B cell (primary cell): ENCODE measurements around the gene BACH2. TPM values are rescaled to one million over a fixed set of nuclear protein-coding genes. Genes with fewer than 3 reads are reported as not detected.

Experiments used
- ATAC-seq: fragments of 200-7000 bp; cut with Tn5 transposase; one replicate; pipeline ENCODE4 v1.10.0; 2021; ENCODE audit warnings: low read depth, mild to moderate bottlenecking, moderate number of reproducible peaks, moderate library complexity
- CTCF ChIA-PET: fragments of 350-600 bp; sonication (Branson Sonifier 250); formaldehyde crosslinking; loops from one replicate; lab custom pipeline; 2021; ENCODE audit warnings: antibody characterized with exemption, inconsistent platforms; lab: Charles Lee
- POLR2A ChIA-PET: fragments of 350-600 bp; sonication (Branson Sonifier 250); formaldehyde crosslinking; loops from one replicate; lab custom pipeline; 2021; ENCODE audit warnings: antibody characterized with exemption; lab: Charles Lee
- DNase-seq: peaks from one replicate; pipeline ENCODE4 v3.0.0; 2013
- H2AFZ ChIP-seq: 2 replicates; pipeline ENCODE4 v1.6.1; 2012; ENCODE audit warnings: mild to moderate bottlenecking, low read depth, low read length; ENCODE audit not compliant: insufficient read depth, poor library complexity, severe bottlenecking
- H3K27ac ChIP-seq, 2 donors: 1 replicate in 1 of 2; 2 replicates in 1 of 2; pipeline ENCODE4 v1.5.1; 2012 to 2013; ENCODE audit warnings: low read length in 2 of 2, mild to moderate bottlenecking in 2 of 2, moderate library complexity in 1 of 2
- H3K27me3 ChIP-seq, 4 experiments: fragments of 200-600 bp in 1 of 4; sonication (generic) in 1 of 4; replicated peaks in 1 of 4; 1 replicate in 2 of 4; 2 replicates in 2 of 4; pipeline versions ENCODE4 v1.6.1 to v1.7.0; 2013 to 2016; ENCODE audit warnings: low read length in 3 of 4, mild to moderate bottlenecking in 2 of 4, mixed read lengths in 1 of 4, moderate library complexity in 1 of 4; ENCODE audit not compliant: insufficient read depth in 4 of 4, control insufficient read depth in 3 of 4; ENCODE audit errors: control extremely low read depth in 1 of 4
- H3K36me3 ChIP-seq, 2 experiments: replicated peaks in 1 of 2; 1 replicate in 1 of 2; 2 replicates in 1 of 2; pipeline versions ENCODE4 v1.6.1 to v1.7.1; 2013; ENCODE audit warnings: low read length in 1 of 2; ENCODE audit not compliant: insufficient read depth in 2 of 2, control insufficient read depth in 1 of 2; ENCODE audit errors: control extremely low read depth in 1 of 2, extremely low read depth in 1 of 2
- H3K4me1 ChIP-seq, 2 donors: fragments of 200-600 bp in 1 of 2; sonication (generic) in 1 of 2; 1 replicate in 1 of 2; 2 replicates in 1 of 2; pipeline versions ENCODE4 v1.5.1 to v1.6.1; 2013 to 2017; ENCODE audit warnings: low read length in 2 of 2; ENCODE audit not compliant: control insufficient read depth in 2 of 2, insufficient read depth in 2 of 2
- H3K4me2 ChIP-seq: replicated peaks from 2 replicates; pipeline ENCODE3; 2012; ENCODE audit warnings: mild to moderate bottlenecking, low read depth, low read length; ENCODE audit not compliant: poor library complexity, severe bottlenecking
- H3K4me3 ChIP-seq, 5 experiments: fragments of 200-600 bp in 1 of 5; sonication (generic) in 1 of 5; 1 replicate in 3 of 5; 2 replicates in 2 of 5; pipeline versions ENCODE4 v1.5.1 to v1.7.0; 2011 to 2016; ENCODE audit warnings: low read length in 4 of 5, mild to moderate bottlenecking in 4 of 5, low read depth in 2 of 5, control low read depth in 1 of 5, moderate library complexity in 1 of 5; ENCODE audit not compliant: insufficient read depth in 1 of 5; ENCODE audit errors: control extremely low read depth in 1 of 5, extremely low read depth in 1 of 5
- H3K79me2 ChIP-seq: fragments of 200-600 bp; sonication (generic); one replicate; pipeline ENCODE4 v1.6.0; 2016; ENCODE audit warnings: low read length; ENCODE audit not compliant: control insufficient read depth, insufficient read depth
- H3K9ac ChIP-seq: fragments of 200-600 bp; sonication (generic); 2 replicates; pipeline ENCODE4 v1.6.1; 2017; ENCODE audit warnings: mild to moderate bottlenecking, low read length, moderate library complexity
- H3K9me3 ChIP-seq, 3 donors: one replicate each; pipeline versions ENCODE4 v1.6.1 to v1.7.1; 2013; ENCODE audit warnings: low read length in 2 of 3; ENCODE audit not compliant: control insufficient read depth in 2 of 3, insufficient read depth in 1 of 3; ENCODE audit errors: control extremely low read depth in 1 of 3
- H4K20me1 ChIP-seq: 2 replicates; pipeline ENCODE4 v1.6.0; 2012; ENCODE audit warnings: mild to moderate bottlenecking, low read length; ENCODE audit not compliant: insufficient read depth, control insufficient read depth, poor library complexity, severe bottlenecking
- H3K27ac Mint-ChIP-seq: one replicate; pipeline ENCODE4 v1.8.0; 2021; ENCODE audit warnings: mixed read lengths
- H3K27me3 Mint-ChIP-seq: one replicate; pipeline ENCODE4 v1.8.0; 2021; ENCODE audit warnings: mixed read lengths
- H3K4me1 Mint-ChIP-seq: one replicate; pipeline ENCODE4 v1.8.0; 2021; ENCODE audit warnings: mixed read lengths
- H3K4me3 Mint-ChIP-seq: one replicate; pipeline ENCODE4 v1.8.0; 2021; ENCODE audit warnings: mixed read lengths
- H3K9me3 Mint-ChIP-seq: one replicate; pipeline ENCODE4 v1.8.0; 2022; ENCODE audit warnings: mixed read lengths; ENCODE audit not compliant: insufficient read depth
- CTCF ChIP-seq: fragments of 200-600 bp; IDR thresholded peaks from one replicate; pipeline ENCODE4 v1.8.0; 2022; ENCODE audit warnings: antibody characterized with exemption, mild to moderate bottlenecking
- EZH2 ChIP-seq: IDR thresholded peaks from 2 replicates; pipeline ENCODE4 v1.6.1; 2012; ENCODE audit warnings: borderline replicate concordance, low read depth, mild to moderate bottlenecking, moderate library complexity, low read length; ENCODE audit not compliant: insufficient read depth, poor library complexity, severe bottlenecking
- WGBS: methylation state at CpG from one replicate; pipeline ENCODE4 v1.1.5; 2013; ENCODE audit warnings: missing lambda C conversion rate; ENCODE audit not compliant: insufficient coverage; 5-methylcytosine and 5-hydroxymethylcytosine counted together
- intact Hi-C: fragments of 100-400 bp; cut with micrococcal nuclease; formaldehyde crosslinking; loops from one replicate; pipeline ENCODE4 v1.10.0; 2022
- polyA plus RNA-seq: library from polyadenylated mRNA; depleted of rRNA; stranded (reverse); fragments of >200 nt; gene quantifications from 2 replicates; pipeline ENCODE4 v1.2.3, GENCODE V29; 2012
- total RNA-seq, 2 donors: library from RNA; stranded (reverse); fragments of 120-200 nt in 1 of 2; gene quantifications; 1 replicate in 1 of 2; 2 replicates in 1 of 2; pipeline versions ENCODE4 v1.2.3 to v1.2.4, GENCODE V29; 2013 to 2022

The BACH2 gene
- total and polyA plus RNA-seq, 2 donors (not counting 1 experiment from before 2014, with no cell fraction given) = 41.1 to 235 TPM

- POLR2A ChIA-PET = no interaction called here
- no peak overlapping the region for H3K9ac ChIP-seq
- DNase-seq (no peak), ATAC-seq (no peak)
- Mint-ChIP-seq H3K27ac (no peak overlapping the region), H3K27me3 (no peaks in the 10 kb centered on the region), H3K4me3 (no peak overlapping the region), H3K9me3 (no peaks in the 10 kb centered on the region), H3K4me1 (peaks cover 60% of the 10 kb centered on the region)
- H4K20me1 ChIP-seq = peaks cover 69% of the 10 kb centered on the region
- no peak overlapping the region for H3K4me2 ChIP-seq
- intact Hi-C loops = no loop called here
- CTCF ChIA-PET = no interaction called here
- no peaks in the 10 kb centered on the region for H3K27me3 ChIP-seq
- peaks cover 19 to 64% of the 10 kb centered on the region in 2 experiments for H3K36me3 ChIP-seq
- H3K9me3 ChIP-seq = no peaks in the 10 kb centered on the region
- no CpG with 5 or more reads among the region's 2 CpGs for WGBS
- TF ChIP-seq CTCF = no peak
- TF ChIP-seq EZH2 = no peak
- peaks cover 100% of the 10 kb centered on the region for H3K79me2 ChIP-seq
- no peak overlapping the region for H3K4me3 ChIP-seq
- no peak overlapping the region for H2AFZ ChIP-seq
- H3K4me1 ChIP-seq = peaks cover 25 to 38% of the 10 kb centered on the region in 2 donors
- peak overlapping the region in 1 of 2 donors; percentile 0 for H3K27ac ChIP-seq
Observed at GRCh38 chr6:90264561-90264960, 32.1 kb downstream of the BACH2 start.

- DNase-seq (no peak), ATAC-seq (no peak)
- peaks cover 64% of the 10 kb centered on the region for H4K20me1 ChIP-seq
- H3K4me3 ChIP-seq = no peak overlapping the region
- CTCF ChIA-PET = interaction anchor here (1.4 to 2.1 kb wide), 3 partner anchors 9 to 323 kb away, joined by 3 to 7 read pairs (median 7); no protein-coding TSS in a partner anchor
- peaks cover 22 to 30% of the 10 kb centered on the region in 2 donors for H3K4me1 ChIP-seq
- peaks cover 100% of the 10 kb centered on the region for H3K79me2 ChIP-seq
- H3K9me3 ChIP-seq = no peaks in the 10 kb centered on the region
- H3K4me1 Mint-ChIP-seq = peaks cover 54% of the 10 kb centered on the region
- H3K9me3 Mint-ChIP-seq = no peaks in the 10 kb centered on the region
- H3K9ac ChIP-seq = no peak overlapping the region
- intact Hi-C loops = no loop called here
- H3K27me3 Mint-ChIP-seq = no peaks in the 10 kb centered on the region
- H3K27me3 ChIP-seq = no peaks in the 10 kb centered on the region
- H2AFZ ChIP-seq = no peak overlapping the region
- H3K27ac ChIP-seq = peak overlapping the region in 1 of 2 donors; percentile 50
- peaks cover 19 to 60% of the 10 kb centered on the region in 2 experiments for H3K36me3 ChIP-seq
- no peak overlapping the region for H3K4me3 Mint-ChIP-seq
- POLR2A ChIA-PET = no interaction called here
- TF ChIP-seq CTCF (no peak), EZH2 (no peak)
- no peak overlapping the region for H3K27ac Mint-ChIP-seq
- H3K4me2 ChIP-seq = no peak overlapping the region
Observed at GRCh38 chr6:90263633-90264032, 33.0 kb downstream of the BACH2 start.
